Measurements from ENCODE around the gene SLF2. TPM values are rescaled to one million over a fixed set of nuclear protein-coding genes. Genes with fewer than 3 reads are reported as not detected.

The SLF2 gene
- total and polyA plus RNA-seq, 10 donors: 11.5 to 90.9 (median 46.8) TPM

DNA sequence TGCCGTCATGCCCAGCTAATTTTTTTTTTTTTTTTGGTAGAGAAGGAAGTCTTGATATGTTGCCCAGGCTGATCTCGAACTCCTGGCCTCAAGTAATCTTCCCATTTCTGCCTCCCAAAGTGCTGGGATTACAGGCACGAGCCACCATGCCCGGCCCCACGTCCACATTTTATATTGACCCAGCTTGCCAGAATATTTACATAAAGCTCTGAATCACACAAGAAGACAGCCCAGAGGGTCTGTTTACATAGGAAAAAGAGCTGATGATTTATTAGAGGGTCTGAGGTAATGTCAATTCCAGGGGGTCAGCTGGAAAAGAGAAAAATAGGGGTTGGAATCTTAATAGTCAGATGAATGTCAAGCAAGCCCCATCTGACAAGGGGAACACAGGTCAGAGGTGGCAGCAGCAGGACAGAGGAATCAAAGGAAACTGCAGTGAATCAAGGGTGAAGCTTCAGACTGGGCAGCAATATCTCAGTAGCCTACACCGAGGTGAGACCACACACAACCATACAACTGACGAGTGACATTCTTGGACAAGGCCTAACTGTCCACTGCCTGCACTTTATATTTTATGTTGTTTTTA is 15.8 kb upstream of the SLF2 start:
- Histone ChIP-seq H3K4me3 (no peak overlapping the region), H3K36me3 (no peaks in the 10 kb centered on the region), H3K4me1 (peaks cover 0 to 12% (median 0%) of the 10 kb centered on the region in 6 donors), H3K27me3 (replicated peaks in 1 of 7) (peaks cover 0 to 24% (median 0%) of the 10 kb centered on the region in 7 donors), H3K9me3 (no peaks in the 10 kb centered on the region), H3K27ac (no peak overlapping the region)
- no peak for DNase-seq
- intact Hi-C loops (cut with DNase I; ENCODE audit: low total_unique reads): no loop called here
- 81 to 92% (median 88%) methylated on average over 7 of the region's 7 CpGs for WGBS, 5 donors
- TF ChIP-seq POLR2A (IDR thresholded peaks at IDR 0.05) (no peak), POLR2AphosphoS5 (IDR thresholded peaks at IDR 0.05) (no peak)
- TF ChIP-seq, protein P1, sequence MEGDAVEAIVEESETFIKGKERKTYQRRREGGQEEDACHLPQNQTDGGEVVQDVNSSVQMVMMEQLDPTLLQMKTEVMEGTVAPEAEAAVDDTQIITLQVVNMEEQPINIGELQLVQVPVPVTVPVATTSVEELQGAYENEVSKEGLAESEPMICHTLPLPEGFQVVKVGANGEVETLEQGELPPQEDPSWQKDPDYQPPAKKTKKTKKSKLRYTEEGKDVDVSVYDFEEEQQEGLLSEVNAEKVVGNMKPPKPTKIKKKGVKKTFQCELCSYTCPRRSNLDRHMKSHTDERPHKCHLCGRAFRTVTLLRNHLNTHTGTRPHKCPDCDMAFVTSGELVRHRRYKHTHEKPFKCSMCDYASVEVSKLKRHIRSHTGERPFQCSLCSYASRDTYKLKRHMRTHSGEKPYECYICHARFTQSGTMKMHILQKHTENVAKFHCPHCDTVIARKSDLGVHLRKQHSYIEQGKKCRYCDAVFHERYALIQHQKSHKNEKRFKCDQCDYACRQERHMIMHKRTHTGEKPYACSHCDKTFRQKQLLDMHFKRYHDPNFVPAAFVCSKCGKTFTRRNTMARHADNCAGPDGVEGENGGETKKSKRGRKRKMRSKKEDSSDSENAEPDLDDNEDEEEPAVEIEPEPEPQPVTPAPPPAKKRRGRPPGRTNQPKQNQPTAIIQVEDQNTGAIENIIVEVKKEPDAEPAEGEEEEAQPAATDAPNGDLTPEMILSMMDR (IDR thresholded peaks at IDR 0.05 in 8 of 11, conservative IDR thresholded peaks at IDR 0.05 in 3 of 11): no peak

DNA sequence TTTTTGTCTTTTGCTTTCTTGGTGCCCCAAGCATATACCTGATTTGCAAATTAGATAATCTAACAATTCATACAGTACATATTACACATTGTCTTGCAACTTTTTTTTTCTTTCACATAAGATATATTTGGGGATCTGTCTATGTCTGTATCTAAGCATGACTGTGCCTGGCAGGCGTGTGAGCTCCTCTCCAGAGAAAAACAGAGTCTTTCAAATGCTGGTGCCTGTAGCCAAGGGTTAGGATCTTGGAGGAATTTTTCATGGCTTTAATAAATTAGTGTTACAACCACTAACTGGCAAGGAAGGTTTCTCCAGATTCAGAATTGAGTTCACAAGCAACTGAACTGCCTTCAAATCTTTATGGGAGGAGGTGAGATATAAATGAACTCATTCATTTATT is 14.8 kb upstream of the SLF2 start:
- Histone ChIP-seq H3K4me1 (peaks cover 0 to 12% (median 0%) of the 10 kb centered on the region in 6 donors), H3K36me3 (no peaks in the 10 kb centered on the region), H3K27me3 (replicated peaks in 1 of 7) (peaks cover 0 to 23% (median 0%) of the 10 kb centered on the region in 7 donors), H3K4me3 (no peak overlapping the region), H3K27ac (no peak overlapping the region), H3K9me3 (no peaks in the 10 kb centered on the region)
- TF ChIP-seq POLR2AphosphoS5 (IDR thresholded peaks at IDR 0.05): no peak
- no peak for TF ChIP-seq POLR2A (IDR thresholded peaks at IDR 0.05)
- TF ChIP-seq, protein P1 (IDR thresholded peaks at IDR 0.05 in 8 of 11, conservative IDR thresholded peaks at IDR 0.05 in 3 of 11): no peak
- DNase-seq: no peak
- 0 to 97% (median 42%) methylated on average over 1 of the region's 1 CpG for WGBS, 5 donors
- intact Hi-C loops (cut with DNase I; ENCODE audit: low total_unique reads): no loop called here

DNA sequence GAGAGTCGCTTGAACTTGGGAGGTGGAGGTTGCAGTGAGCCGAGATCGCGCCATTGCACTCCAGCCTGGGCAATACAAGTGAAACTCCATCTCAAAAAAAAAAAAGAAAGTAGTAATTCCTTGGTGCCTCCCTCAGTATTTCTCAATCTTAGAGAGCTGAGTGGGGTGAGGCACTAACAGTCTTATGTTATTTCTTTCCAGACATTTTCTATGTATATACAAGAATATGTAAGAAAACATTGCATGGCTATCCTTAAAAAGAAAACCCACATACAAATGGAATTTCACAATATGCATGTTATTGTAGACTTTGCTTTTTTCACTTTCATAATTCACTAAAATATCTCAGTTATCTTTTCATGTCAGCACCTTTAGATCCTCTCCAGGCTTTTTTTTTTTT is 13.6 kb upstream of the SLF2 start:
- H3K9me3 ChIP-seq: no peaks in the 10 kb centered on the region
- 71 to 97% (median 83%) methylated on average over 4 of the region's 4 CpGs for WGBS, 5 donors
- H3K27ac ChIP-seq: no peak overlapping the region
- H3K4me1 ChIP-seq: peaks cover 0 to 12% (median 0%) of the 10 kb centered on the region in 6 donors
- H3K27me3 ChIP-seq (replicated peaks in 1 of 7): peaks cover 0 to 23% (median 0%) of the 10 kb centered on the region in 7 donors
- TF ChIP-seq, protein P1 (IDR thresholded peaks at IDR 0.05 in 8 of 11, conservative IDR thresholded peaks at IDR 0.05 in 3 of 11): no peak
- TF ChIP-seq POLR2A (IDR thresholded peaks at IDR 0.05) (no peak), POLR2AphosphoS5 (IDR thresholded peaks at IDR 0.05) (no peak)
- H3K4me3 ChIP-seq: no peak overlapping the region
- no peaks in the 10 kb centered on the region for H3K36me3 ChIP-seq
- intact Hi-C loops (cut with DNase I; ENCODE audit: low total_unique reads): no loop called here
- no peak for DNase-seq

DNA sequence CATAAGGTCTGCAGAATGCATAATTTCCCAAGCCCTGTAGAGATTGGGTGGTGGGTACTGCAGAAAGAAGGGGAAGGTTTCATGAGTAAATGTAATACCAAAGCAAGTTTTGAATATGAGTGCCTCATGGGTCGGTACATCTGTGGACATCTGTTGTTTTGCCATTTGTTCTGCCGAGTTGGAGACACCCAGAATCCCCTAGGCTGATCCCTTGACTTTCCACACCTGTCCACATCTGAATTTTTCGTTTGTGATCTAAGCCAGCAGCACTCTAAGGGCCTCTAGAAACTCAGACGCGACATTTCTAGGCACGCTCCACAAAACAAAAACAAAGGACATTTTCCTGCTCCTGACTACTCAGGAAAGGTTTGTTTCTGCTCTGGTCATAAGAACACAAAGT is 11.7 kb upstream of the SLF2 start:
- Histone ChIP-seq H3K27me3 (replicated peaks in 1 of 7) (peaks cover 0 to 23% (median 0%) of the 10 kb centered on the region in 7 donors), H3K9me3 (no peaks in the 10 kb centered on the region), H3K4me1 (no peaks in the 10 kb centered on the region), H3K4me3 (no peak overlapping the region), H3K36me3 (no peaks in the 10 kb centered on the region), H3K27ac (no peak overlapping the region)
- TF ChIP-seq, protein P1 (IDR thresholded peaks at IDR 0.05 in 8 of 11, conservative IDR thresholded peaks at IDR 0.05 in 3 of 11): no peak
- TF ChIP-seq POLR2AphosphoS5 (IDR thresholded peaks at IDR 0.05): no peak
- TF ChIP-seq POLR2A (IDR thresholded peaks at IDR 0.05): no peak
- no peak for DNase-seq
- intact Hi-C loops (cut with DNase I; ENCODE audit: low total_unique reads): no loop called here
- WGBS, 5 donors: 81 to 91% (median 83%) methylated on average over 6 of the region's 6 CpGs
